ENCODE results near the gene MEPCE. TPM values are rescaled to one million over a fixed set of nuclear protein-coding genes. Genes with fewer than 3 reads are reported as not detected.
A peak's percentile ranks its signal among the peaks of the same experiment; 100 is the strongest.

MEPCE gene
- total and polyA plus RNA-seq, 2 of the 8 experiments (the other 6 are each of a cell fraction or from before 2014, with no cell fraction given) = 22.8 to 48.8 TPM

DNA sequence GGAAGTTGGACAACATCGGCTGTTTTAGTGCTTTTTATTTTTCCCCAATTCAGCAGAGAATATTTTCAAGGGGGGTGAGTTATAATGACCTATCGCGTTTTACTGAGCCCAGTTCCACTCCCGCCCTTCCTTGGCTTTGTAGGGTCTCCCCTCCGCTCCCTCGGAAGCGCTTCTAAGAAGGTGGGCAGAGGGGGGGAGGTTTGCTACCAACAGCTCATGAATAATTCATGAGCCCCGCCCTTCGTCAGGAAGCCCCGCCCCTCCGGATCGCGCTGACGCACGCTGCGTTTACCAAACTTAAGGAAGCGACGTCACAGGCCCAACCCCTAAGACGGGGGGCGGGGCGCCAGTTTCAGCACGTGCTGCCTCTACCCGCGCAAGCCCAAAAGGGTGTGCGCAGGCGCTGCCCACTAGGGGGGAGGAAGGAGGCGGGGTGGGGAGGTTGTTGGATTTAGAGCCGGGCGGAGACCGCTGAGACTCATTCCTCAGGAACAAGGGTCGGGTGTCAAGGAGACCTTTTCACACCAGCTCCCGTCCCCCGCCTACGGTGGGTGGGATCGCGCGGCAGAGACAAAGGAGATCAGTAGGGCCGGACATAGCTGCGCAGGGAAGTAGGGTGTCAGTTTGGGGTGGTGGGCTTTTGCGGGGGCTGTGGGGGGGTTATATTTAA is 529 bp upstream of the MEPCE start (continued):
- TF ChIP-seq, protein P1, sequence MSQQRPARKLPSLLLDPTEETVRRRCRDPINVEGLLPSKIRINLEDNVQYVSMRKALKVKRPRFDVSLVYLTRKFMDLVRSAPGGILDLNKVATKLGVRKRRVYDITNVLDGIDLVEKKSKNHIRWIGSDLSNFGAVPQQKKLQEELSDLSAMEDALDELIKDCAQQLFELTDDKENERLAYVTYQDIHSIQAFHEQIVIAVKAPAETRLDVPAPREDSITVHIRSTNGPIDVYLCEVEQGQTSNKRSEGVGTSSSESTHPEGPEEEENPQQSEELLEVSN (IDR thresholded peaks at IDR 0.05) = peak; percentile 96
- TF ChIP-seq SP1 (IDR thresholded peaks at IDR 0.05; ENCODE audit: low read depth, low read length) = 0 out of 2 replicates have a peak, but pooled peaks have one; percentile 54
- no peak for TF ChIP-seq EZH2 (IDR thresholded peaks at IDR 0.05; ENCODE audit: low read depth, low read length, severe bottlenecking)
- no peak for TF ChIP-seq NANOG (IDR thresholded peaks at IDR 0.05; ENCODE audit: insufficient read depth, low read depth, low read length, poor library complexity, severe bottlenecking)
- TF ChIP-seq, protein P2, sequence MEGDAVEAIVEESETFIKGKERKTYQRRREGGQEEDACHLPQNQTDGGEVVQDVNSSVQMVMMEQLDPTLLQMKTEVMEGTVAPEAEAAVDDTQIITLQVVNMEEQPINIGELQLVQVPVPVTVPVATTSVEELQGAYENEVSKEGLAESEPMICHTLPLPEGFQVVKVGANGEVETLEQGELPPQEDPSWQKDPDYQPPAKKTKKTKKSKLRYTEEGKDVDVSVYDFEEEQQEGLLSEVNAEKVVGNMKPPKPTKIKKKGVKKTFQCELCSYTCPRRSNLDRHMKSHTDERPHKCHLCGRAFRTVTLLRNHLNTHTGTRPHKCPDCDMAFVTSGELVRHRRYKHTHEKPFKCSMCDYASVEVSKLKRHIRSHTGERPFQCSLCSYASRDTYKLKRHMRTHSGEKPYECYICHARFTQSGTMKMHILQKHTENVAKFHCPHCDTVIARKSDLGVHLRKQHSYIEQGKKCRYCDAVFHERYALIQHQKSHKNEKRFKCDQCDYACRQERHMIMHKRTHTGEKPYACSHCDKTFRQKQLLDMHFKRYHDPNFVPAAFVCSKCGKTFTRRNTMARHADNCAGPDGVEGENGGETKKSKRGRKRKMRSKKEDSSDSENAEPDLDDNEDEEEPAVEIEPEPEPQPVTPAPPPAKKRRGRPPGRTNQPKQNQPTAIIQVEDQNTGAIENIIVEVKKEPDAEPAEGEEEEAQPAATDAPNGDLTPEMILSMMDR (IDR thresholded peaks at IDR 0.05; ENCODE audit: control extremely low read depth in 1 of 3, insufficient read depth in 1 of 3, low read depth in 1 of 3, low read length in 3 of 3) = peak in 1 of 3 experiments; percentile 1; a peak in 1 of 4 replicates
- peak; percentile 87 for TF ChIP-seq TAF1 (IDR thresholded peaks at IDR 0.05; ENCODE audit: low read depth, low read length)
- TF ChIP-seq NRF1 (IDR thresholded peaks at IDR 0.05; ENCODE audit: low read depth, low read length) = peak; percentile 70
- TF ChIP-seq ASH2L (IDR thresholded peaks at IDR 0.05; ENCODE audit: low read length) = peak; percentile 75
- TF ChIP-seq EP300 (IDR thresholded peaks at IDR 0.05; ENCODE audit: borderline replicate concordance in 1 of 2, low read depth in 2 of 2, low read length in 2 of 2) = peak in 1 of 2 experiments; percentile 40; a peak in 1 of 3 replicates
- no peak for TF ChIP-seq EGR1 (IDR thresholded peaks at IDR 0.05; ENCODE audit: borderline replicate concordance, low read depth, low read length)
- TF ChIP-seq KDM4A (IDR thresholded peaks at IDR 0.05; ENCODE audit: low read depth, low read length, severe bottlenecking) = no peak
- TF ChIP-seq, protein P3, sequence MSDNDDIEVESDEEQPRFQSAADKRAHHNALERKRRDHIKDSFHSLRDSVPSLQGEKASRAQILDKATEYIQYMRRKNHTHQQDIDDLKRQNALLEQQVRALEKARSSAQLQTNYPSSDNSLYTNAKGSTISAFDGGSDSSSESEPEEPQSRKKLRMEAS (IDR thresholded peaks at IDR 0.05) = peak; percentile 98
- no peak for TF ChIP-seq CTBP2 (IDR thresholded peaks at IDR 0.05; ENCODE audit: borderline replicate concordance, insufficient read depth, insufficient read length, low read length)
- peak; percentile 95 for TF ChIP-seq POLR2AphosphoS5 (IDR thresholded peaks at IDR 0.05; ENCODE audit: low read depth, low read length)
- TF ChIP-seq RXRA (IDR thresholded peaks at IDR 0.05; ENCODE audit: insufficient read depth, low read depth, low read length) = no peak
- TF ChIP-seq CREB1 (IDR thresholded peaks at IDR 0.05) = peak; percentile 96
- TF ChIP-seq, protein P4, sequence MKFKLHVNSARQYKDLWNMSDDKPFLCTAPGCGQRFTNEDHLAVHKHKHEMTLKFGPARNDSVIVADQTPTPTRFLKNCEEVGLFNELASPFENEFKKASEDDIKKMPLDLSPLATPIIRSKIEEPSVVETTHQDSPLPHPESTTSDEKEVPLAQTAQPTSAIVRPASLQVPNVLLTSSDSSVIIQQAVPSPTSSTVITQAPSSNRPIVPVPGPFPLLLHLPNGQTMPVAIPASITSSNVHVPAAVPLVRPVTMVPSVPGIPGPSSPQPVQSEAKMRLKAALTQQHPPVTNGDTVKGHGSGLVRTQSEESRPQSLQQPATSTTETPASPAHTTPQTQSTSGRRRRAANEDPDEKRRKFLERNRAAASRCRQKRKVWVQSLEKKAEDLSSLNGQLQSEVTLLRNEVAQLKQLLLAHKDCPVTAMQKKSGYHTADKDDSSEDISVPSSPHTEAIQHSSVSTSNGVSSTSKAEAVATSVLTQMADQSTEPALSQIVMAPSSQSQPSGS (IDR thresholded peaks at IDR 0.05; ENCODE audit: low read length) = peak; percentile 22; the same call in 1 of the 2 replicates

All from H1 (cell line).